Peyer's patch (tissue), 4 donors: ENCODE results near the gene LCK. TPM values are rescaled to one million over a fixed set of nuclear protein-coding genes. Genes with fewer than 3 reads are reported as not detected.

ENCODE experiments used
- DNase-seq, 3 donors: peaks; one replicate each; pipeline ENCODE4 v3.0.0-alpha.2; 2017 to 2019
- H3K27ac ChIP-seq, 4 donors: fragments of 200-600 bp; sonication (generic); one replicate each; pipeline ENCODE4 v1.5.1; 2016 to 2019
- H3K27me3 ChIP-seq, 2 donors: fragments of 200-600 bp; sonication (generic); one replicate each; pipeline ENCODE4 v1.5.1; 2019
- H3K36me3 ChIP-seq, 3 donors: fragments of 200-600 bp; sonication (generic); one replicate each; pipeline ENCODE4 v1.5.1; 2016 to 2019
- H3K4me1 ChIP-seq, 4 donors: fragments of 200-600 bp; sonication (generic); one replicate each; pipeline ENCODE4 v1.5.1; 2016 to 2019
- H3K4me3 ChIP-seq, 4 donors: fragments of 200-600 bp; sonication (generic); 1 replicate in 3 of 4; 2 replicates in 1 of 4; pipeline ENCODE4 v1.5.1; 2016 to 2019; ENCODE audit warnings: mild to moderate bottlenecking in 1 of 4
- H3K9me3 ChIP-seq, 4 donors: fragments of 200-600 bp; sonication (generic); one replicate each; pipeline ENCODE4 v1.5.1; 2016 to 2019; ENCODE audit warnings: mild to moderate bottlenecking in 1 of 4
- CTCF ChIP-seq, 6 experiments: fragments of 450-650 bp in 4 of 6; fragments of 200-600 bp in 2 of 6; sonication (generic) in 1 of 6; IDR thresholded peaks; one replicate each; pipeline ENCODE4 v1.5.1; 2017 to 2019; ENCODE audit warnings: antibody characterized with exemption in 6 of 6, mild to moderate bottlenecking in 3 of 6, moderate library complexity in 1 of 6
- POLR2A ChIP-seq, 2 donors: fragments of 450-650 bp; IDR thresholded peaks; one replicate each; pipeline ENCODE4 v1.5.1; 2017; ENCODE audit warnings: antibody characterized with exemption in 2 of 2, mild to moderate bottlenecking in 2 of 2, moderate library complexity in 2 of 2
- total RNA-seq, 4 donors: library from RNA; depleted of rRNA; stranded (reverse); fragments of >200 nt; gene quantifications; one replicate each; pipeline ENCODE4 v1.1.0, GENCODE V29; 2016

Gene LCK
- total RNA-seq, 4 donors from 2014 or later = 8.6 to 59.4 (median 12.4) TPM

DNA sequence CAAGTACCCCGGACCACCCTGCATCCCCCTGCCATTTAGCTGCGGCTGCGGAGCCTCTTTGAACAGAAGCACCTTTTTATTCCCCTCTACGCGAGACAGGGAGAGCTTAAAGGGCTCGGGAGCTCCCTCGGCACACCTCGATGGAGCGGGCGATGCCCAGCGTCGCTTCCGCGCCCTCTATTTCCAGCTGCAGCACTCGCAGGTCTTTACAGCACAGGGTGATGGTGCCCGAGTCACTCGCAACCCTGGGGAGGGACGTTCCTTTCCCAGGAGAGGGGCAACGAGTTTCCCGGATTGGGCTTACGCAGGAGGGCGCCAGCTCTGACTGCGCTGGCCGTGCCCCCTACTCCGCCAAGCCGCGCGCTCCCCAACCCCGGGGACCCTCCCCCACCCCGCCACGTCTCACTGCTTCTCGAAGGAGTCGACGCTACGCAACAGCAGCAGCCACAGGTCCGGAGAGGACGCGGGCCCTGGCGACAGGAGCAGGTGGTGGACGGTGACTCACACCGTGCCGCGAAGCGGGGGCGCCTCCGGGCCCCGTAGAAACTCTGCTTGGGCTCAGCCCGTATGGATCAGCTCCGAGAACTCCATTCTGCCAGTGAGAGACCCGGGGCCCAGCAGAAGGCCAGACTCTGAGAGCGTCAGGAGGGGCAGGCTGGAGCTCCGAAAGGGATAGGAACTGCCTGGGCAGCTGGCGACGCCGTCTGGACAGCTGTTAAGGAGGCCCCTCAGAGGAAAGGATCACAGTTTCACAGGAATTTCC lies 9.9 kb upstream of the LCK start:
- TF ChIP-seq CTCF (IDR thresholded peaks at IDR 0.05) (no peak), POLR2A (IDR thresholded peaks at IDR 0.05) (no peak)
- Histone ChIP-seq H3K4me1 (peaks cover 0 to 30% (median 5%) of the 10 kb centered on the region in 4 donors), H3K9me3 (no peaks in the 10 kb centered on the region)

GRCh38 chr1:32242341-32242851 lies 8.7 kb upstream of the LCK start:
- TF ChIP-seq CTCF (IDR thresholded peaks at IDR 0.05) (no peak), POLR2A (IDR thresholded peaks at IDR 0.05) (no peak)
- no peak overlapping the region for H3K4me3 ChIP-seq
- peak in 1 of 3 donors; percentile 67 for DNase-seq

More for the DNA sequence above, 9.9 kb upstream of the LCK start:
- Histone ChIP-seq H3K27ac (peak overlapping the region; percentile 66 to 88 (median 78)), H3K27me3 (no peaks in the 10 kb centered on the region), H3K36me3 (no peaks in the 10 kb centered on the region), H3K4me3 (peak overlapping the region; percentile 63 to 76 (median 72))
- peak; percentile 69 to 81 (median 74) for DNase-seq

DNA sequence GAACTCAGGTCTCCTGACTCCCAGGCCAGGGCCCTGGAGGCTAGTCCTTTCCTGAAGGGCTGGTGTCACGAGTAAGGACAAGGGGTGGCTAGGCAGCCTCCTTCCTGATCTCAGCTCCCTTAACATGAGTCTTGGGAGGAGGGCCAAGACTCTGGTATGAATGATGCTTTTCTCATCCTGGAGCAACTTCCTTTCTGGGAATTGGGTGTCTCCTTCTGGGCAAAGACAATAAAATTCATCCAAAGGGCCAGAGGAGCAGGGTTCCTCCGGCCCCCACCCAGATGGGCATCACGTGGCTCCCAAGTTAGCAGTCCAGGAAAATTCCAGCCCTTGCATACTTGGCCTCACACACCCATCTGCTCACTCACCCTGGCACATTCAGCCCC lies 4.2 kb upstream of the LCK start, which contains the start of gene FAM167B:
TSS of gene FAM167B (plus strand) at position 335 of the 386 bp plus-strand sequence. CDS start 200 bp downstream, outside the sequence.
- no peak for TF ChIP-seq POLR2A (IDR thresholded peaks at IDR 0.05)
- TF ChIP-seq CTCF (IDR thresholded peaks at IDR 0.05) = no peak
- Histone ChIP-seq H3K27ac (peak within 1 kb of the TSS; percentile 66 to 94 (median 85)), H3K9me3 (no peaks in the 10 kb centered on the region), H3K27me3 (no peaks in the 10 kb centered on the region), H3K4me3 (no peak within 1 kb of the TSS), H3K36me3 (no peaks in the 10 kb centered on the region), H3K4me1 (peaks cover 0 to 43% (median 22%) of the 10 kb centered on the region in 4 donors)
- no peak for DNase-seq

More at GRCh38 chr1:32242341-32242851, 8.7 kb upstream of the LCK start:
- peaks cover 0 to 30% (median 6%) of the 10 kb centered on the region in 4 donors for H3K4me1 ChIP-seq
- peak overlapping the region in 2 of 4 donors; percentile 31 to 52 for H3K27ac ChIP-seq
- H3K27me3 ChIP-seq = no peaks in the 10 kb centered on the region
- no peaks in the 10 kb centered on the region for H3K36me3 ChIP-seq
- H3K9me3 ChIP-seq = no peaks in the 10 kb centered on the region

DNA sequence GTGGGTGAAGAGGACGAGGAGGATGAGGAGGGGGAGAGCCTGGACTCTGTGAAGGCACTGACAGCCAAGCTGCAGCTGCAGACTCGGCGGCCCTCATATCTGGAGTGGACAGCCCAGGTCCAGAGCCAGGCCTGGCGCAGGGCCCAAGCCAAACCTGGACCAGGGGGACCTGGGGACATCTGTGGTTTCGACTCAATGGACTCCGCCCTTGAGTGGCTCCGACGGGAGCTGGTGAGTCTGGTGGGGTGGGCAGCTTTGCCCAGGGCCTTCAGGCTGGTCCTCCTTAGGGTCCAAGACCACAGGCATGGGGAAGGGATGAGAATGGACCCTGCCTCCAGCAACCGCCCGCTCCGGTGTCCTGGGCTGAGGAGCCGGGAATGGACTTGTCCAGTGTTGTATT lies 3.6 kb upstream of the LCK start:
- Histone ChIP-seq H3K27me3 (no peaks in the 10 kb centered on the region), H3K4me1 (peaks cover 0 to 42% (median 23%) of the 10 kb centered on the region in 4 donors), H3K27ac (peak overlapping the region; percentile 66 to 94 (median 85)), H3K9me3 (no peaks in the 10 kb centered on the region), H3K36me3 (no peaks in the 10 kb centered on the region), H3K4me3 (no peak overlapping the region)
- DNase-seq = no peak
- TF ChIP-seq CTCF (IDR thresholded peaks at IDR 0.05) (no peak), POLR2A (IDR thresholded peaks at IDR 0.05) (no peak)

DNA sequence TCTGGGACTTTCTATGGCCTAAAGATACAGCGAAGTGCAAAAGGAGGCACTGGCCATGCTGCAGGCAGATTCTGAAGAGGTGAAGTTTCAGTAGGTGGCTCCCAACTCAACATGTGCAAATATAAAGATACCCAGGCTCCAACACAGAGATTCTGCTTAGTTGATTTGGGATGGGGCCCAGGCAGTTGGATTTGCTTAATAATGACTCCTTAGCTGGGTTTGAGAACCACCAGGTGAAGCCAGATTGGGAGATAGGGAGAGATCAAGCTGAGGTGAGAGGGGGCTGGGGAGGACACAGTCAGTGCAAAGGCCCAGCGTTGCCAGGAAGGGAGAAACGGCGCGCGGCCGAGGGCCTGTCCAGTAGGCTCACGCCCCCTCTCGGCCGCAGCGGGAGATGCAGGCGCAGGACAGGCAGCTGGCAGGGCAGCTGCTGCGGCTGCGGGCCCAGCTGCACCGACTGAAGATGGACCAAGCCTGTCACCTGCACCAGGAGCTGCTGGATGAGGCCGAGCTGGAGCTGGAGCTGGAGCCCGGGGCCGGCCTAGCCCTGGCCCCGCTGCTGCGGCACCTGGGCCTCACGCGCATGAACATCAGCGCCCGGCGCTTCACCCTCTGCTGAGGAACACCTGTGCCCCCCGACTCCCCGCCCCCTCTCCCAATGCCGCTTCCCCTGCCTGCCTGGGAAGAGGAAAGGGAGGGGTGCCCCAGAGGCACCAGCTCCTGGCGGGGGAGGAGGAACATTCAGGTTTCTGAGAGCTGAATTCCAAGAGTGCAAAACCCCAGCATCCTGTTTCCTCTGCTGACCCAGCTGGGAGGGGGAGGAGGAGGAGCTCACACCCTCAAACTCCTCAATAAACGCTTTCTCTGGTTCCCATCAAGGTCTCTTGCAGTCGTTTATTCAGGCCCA lies 2.8 kb upstream of the LCK start:
- H3K27ac ChIP-seq = peak overlapping the region; percentile 66 to 94 (median 85)
- H3K4me3 ChIP-seq = peak overlapping the region; percentile 3 to 39 (median 25)
- peaks cover 0 to 44% (median 20%) of the 10 kb centered on the region in 4 donors for H3K4me1 ChIP-seq

More for the DNA sequence above, 2.8 kb upstream of the LCK start:
- peak; percentile 89 to 96 (median 96) for DNase-seq
- Histone ChIP-seq H3K36me3 (no peaks in the 10 kb centered on the region), H3K27me3 (no peaks in the 10 kb centered on the region), H3K9me3 (no peaks in the 10 kb centered on the region)
- no peak for TF ChIP-seq POLR2A (IDR thresholded peaks at IDR 0.05)
- TF ChIP-seq CTCF (IDR thresholded peaks at IDR 0.05) = peak; percentile 78 to 94 (median 88)
